Endometrial microvascular endothelial cells (primary cell): ENCODE results near the gene MAPK14. TPM values are rescaled to one million over a fixed set of nuclear protein-coding genes. Genes with fewer than 3 reads are reported as not detected.
"Not testable (repeated sequence)": the region's sequence is repeated elsewhere in the genome, so short reads cannot be mapped to it uniquely, and the experiment has no call there.

ENCODE experiments used
- in situ Hi-C: cut with HindIII; loops from 2 replicates; pipeline ENCODE4 v1.10.0; 2017; ENCODE audit warnings: low sequenced_read_pairs, low pct_unique_long_range_greater_than_20kb; ENCODE audit errors: inconsistent ontology term
- total RNA-seq: library from RNA; depleted of rRNA; stranded (reverse); fragments of >200 nt; gene quantifications from one replicate; pipeline ENCODE4 v1.2.3, GENCODE V29; 2015; ENCODE audit errors: inconsistent ontology term

MAPK14 gene
- total RNA-seq, 1 donor from 2014 or later = 51.5 TPM

DNA sequence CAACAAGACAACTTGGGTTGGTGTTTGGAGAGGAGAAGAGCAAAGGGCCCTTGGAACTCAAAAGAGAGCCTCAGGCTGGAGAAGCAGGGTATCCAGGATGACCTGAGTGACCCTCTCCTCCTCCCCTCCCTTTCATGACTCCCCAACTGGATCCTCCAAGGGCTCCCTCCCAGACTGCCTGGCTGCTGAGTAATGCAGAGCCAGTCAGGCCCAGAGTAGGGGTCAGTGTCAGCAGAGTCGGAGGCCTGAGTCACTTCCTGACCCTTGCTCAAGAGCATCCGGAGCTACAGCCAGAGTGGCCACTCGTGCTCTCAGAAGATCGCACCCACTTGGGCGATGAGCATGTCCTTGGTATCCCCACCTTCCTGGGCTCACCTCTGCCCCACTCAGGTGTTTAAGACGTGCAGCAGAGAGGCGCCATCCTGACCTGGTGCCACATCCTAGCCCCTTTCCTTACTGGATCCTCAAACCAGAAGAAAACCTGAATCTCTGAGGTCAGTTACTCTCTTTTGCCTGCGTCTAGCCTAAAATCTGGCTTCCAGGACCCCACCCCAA is 99.9 kb downstream of the MAPK14 start:
- in situ Hi-C loops = no loop called here

DNA sequence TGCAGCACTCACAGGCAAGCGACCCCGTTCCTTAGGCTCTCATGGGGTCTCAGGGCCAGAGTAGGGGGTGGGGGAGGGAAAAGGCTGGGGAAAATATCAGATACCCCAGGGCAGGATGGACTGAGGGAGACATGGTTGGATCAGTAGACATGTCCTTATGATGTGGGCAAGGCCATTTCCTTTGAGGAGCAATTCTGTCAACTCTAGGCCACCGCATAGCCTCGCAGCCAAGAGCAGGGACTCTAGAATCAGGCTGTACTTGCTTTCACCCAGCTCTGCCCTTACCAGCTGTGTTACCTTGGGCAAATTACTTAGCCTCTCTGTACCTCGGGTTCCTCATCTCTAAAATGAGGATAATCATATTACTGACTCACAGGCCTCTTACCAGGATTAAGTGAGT is 100.5 kb downstream of the MAPK14 start:
- in situ Hi-C loops = no loop called here

DNA sequence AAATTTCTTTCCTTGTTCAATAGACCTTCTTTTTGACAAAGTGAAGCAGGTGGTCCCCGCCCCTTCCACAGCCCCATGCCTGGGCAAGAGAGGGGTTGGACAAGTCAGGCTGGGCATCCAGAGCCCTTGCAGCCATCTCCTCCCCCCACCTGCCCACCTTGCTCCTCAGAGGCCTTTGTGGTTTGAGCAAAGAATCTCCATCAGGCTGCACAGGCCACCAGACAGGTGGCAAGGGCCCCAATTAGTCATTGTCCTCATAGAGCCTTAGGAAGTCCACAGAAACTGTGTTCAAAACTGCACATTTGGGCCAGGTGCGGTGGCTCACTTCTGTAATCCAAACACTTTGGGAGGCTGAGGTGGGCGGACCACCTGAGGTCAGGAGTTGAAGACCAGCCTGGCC is 101.2 kb downstream of the MAPK14 start:
- in situ Hi-C loops = no loop called here

DNA sequence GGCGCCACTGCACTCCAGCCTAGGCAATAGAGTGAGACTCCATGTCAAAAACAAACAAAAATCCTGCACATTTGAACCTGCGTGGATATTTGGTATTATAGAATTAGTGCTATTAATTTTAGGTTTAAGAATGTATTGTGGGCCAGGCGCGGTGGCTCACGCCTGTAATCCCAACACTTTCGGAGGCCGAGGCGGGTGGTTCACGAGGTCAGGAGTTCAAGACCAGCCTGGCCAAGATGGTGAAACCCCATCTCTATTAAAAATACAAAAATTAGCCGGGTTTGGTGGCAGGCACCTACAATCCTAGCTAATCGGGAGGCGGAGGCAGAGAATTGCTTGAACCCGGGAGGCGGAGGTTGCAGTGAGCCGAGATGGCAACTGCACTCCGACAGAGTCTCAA is 101.7 kb downstream of the MAPK14 start:
- in situ Hi-C loops = not testable (repeated sequence)

DNA sequence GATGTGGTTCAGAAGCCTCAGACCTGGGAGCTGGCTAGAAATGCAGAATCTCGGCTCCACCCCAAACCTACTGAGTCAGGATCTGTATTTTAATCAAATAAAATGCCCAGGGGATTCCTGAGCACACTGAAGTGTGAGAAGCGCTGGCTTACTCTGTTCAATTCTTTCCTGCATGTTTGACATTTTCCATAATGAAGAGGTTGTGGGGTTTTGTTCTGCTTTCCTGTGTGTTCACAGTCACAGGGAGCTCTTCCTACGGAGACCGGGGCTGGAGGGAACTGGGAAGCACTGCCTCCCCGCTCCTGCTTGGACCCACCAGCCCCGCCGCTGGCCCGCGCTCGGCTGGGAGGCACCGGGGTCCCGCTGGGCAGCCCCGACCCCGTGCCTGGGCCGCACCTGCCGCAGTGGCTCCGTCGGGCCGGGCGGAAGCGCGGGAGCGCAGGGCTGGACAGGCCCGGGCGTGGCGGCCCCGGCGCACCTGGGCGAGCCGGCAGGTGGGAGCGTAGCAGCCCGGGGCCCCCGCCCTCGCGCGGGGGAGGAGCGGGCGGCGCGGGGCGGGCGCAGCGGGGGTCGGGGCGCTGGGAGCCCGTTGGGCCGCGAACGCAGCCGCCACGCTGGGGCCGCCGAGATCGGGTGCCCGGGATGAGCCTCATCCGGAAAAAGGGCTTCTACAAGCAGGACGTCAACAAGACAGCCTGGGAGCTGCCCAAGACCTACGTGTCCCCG is 102.5 kb downstream of the MAPK14 start, which contains the start of gene MAPK13:
MAPK13 (plus strand) TSS at position 573 of the 726 bp plus-strand sequence; CDS start at position 643, 70 bp downstream.
- in situ Hi-C loops = no loop called here

DNA sequence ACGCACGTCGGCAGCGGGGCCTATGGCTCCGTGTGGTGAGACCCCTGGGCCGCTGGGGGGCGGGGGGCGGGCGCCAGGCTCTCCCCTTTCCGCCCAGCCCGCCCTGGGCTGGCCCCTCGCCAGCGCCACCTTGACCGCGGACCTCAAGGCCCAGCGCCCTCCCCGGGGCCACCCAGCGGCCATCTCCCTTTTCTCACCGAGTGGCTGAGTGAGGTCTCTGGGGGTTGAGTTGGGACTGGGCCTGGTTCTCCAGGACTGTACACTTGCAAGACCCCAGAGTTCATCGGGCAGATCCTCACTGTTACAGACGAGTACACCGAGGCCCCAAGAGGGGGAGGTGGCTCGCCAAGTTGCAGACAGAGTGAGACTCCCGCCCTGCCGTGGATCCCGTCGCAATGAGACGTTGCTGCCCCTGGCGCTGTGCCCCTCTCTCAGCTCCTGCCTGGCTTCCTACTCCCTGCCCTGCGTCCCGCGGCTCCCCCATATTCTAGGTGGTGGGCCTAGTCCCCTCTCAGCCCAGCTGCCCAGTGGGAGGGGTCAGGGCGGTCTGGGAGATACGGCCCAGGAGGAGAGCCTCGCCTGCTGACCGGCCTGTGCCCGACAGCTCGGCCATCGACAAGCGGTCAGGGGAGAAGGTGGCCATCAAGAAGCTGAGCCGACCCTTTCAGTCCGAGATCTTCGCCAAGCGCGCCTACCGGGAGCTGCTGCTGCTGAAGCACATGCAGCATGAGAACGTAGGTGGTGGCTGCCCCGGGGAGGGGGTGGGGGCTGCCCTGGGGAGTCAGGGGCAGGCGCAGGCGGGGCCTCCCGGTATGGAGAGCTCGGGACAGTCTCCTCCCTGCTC is 103.3 kb downstream of the MAPK14 start:
- in situ Hi-C loops = no loop called here

DNA sequence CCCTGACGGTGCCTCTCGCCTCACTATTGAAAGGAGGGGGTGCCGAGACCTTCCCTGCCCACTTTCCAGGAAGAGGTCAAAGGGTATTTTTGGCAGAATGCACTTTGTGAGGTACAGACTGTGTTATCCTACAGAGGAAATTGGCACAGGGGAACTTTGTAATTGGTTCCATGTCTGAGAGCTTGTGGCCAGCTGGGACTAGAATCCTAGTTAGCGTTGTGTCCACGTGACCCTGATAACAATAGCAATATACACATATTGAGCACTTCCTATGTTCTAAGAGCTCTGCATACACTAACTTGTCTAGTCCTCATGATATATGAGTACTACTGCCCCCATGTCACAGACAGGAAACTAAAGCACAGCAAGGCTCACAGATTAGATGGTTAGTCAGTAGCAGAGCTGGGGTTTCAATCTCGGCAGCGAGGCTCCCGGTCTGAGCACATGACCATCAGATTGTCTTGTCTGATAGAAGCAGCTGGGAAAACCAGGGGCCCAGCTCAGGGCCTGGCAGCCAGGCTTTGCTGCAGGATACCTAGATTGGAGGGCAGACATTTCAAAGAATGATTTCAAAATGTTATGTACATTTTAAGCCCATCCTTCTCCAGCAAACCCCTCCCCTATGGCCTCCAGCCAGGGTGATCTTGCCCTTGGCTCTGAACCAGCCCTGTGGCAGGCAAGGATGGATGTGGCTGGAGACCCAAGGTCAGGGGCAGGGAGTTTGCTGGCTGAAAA is 104.1 kb downstream of the MAPK14 start:
- in situ Hi-C loops = no loop called here

DNA sequence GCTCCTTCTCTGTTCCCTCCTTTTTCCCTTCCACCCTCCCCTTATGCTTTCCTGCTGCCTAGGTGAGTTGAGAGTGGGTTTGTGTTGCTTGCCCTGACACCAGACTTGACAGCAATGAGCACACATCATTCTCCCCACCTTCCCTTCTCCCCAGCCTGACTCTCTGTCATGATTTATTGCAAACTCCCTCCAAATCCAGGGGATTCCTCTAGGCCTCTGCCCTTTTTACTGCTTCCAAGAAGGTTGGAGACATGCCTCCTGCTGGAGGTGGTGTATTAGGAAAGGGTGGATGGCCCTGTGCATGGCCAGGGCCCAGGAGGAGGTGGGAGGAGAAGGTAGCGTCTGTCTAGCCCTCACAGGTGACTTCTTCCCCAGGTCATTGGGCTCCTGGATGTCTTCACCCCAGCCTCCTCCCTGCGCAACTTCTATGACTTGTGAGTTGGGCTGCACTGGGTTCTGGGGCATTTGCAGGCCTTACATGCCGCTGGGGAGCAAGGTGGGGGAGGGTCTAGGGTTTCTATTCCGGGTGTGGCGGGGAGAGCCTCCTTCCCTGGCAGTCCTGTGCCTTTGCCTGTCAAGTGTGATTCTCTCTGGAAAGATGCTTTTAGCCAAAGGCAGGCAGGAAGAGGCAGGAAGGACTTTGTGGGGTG is 104.8 kb downstream of the MAPK14 start:
- in situ Hi-C loops = no loop called here

DNA sequence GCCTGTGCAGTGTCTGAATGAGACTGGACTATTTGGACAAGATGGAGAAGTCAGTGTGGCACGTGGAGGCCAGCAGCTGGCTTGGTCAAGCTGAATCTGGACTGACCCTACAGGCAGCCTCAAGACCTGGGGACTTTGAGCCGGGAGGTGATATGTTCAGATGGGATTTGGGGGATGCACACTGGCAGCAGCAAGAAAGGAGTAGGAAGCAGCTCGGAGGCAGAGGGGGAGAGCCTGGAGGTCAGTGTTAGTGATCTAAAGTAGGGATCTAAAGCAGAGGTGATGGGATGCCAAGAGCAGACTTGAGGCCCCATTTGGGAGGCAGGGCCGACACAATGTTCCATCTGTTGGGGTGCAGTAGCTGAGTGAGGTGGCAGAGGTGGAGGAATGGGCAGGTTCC is 105.5 kb downstream of the MAPK14 start:
- in situ Hi-C loops = no loop called here

DNA sequence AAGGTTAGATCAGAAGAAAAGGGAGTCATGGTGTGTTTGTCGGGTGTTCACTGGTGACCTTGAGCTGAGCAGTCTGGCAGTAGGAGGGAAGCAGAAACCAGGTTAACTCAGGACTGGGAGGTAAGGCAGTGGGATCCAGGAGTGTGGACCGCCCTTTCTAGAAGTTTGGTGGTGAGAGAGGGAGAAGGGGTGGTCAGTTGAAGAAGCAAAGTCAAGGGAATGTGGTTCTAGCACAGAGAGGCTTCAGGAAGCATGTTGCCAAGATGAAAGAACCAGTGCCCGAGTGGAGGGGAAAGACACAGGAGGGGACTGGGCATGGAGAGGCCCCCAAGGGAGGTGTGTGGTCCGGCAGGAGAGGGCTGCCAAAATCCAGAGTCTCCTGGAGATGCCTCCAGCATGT is 106.3 kb downstream of the MAPK14 start:
- in situ Hi-C loops = no loop called here

DNA sequence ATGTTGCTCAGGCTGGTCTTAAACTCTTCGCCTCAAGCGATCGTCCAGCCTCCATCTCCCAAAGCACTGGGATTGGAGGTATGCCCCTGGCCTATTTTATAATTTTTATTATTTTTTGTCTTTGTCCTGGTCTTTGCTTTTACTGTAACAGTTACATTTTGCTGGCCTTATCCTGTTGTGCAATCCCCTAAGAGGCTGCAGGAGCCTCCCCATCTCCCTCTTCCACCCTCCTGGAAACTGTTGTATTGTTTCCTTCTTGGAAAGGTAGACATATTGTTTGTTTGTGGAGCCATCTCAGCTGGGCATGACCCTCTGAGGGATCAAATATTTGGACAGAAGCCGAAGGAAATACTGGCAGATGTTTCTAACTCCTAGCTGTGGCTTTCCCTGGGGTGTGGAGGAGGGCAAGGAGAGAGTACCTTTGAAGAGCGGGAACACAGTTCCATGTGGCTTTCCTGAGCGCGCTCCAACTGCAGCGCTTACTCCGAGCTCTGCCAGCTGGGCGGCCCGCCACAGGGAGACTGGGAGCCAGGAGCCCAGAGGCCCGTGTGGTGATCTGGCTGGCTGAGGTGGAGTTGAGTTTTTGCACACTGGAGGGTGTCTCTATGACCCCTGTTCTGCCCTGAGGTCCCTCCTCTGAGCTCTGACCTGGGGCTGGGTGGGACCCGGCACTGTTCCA is 107.6 kb downstream of the MAPK14 start:
- in situ Hi-C loops = no loop called here

DNA sequence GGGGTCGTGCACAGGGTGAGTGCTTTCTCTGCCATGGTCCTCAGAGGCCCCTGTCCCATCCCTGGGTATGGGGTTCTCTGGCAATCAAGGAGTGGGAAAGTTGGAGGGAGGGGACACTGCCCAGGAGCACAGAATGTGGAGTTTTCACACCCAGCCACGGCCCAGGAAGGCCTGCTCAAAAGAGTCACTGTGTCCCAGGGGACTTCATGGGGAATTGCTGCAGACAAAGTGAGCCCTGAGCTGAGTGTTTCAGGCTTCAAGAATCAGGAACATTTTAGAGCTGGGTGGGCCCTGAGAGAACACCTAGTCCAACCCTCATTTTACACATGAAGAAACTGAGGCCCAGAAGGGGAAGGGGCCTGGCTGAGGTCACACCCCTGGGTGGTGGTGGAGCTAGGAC is 108.4 kb downstream of the MAPK14 start:
- in situ Hi-C loops = no loop called here

DNA sequence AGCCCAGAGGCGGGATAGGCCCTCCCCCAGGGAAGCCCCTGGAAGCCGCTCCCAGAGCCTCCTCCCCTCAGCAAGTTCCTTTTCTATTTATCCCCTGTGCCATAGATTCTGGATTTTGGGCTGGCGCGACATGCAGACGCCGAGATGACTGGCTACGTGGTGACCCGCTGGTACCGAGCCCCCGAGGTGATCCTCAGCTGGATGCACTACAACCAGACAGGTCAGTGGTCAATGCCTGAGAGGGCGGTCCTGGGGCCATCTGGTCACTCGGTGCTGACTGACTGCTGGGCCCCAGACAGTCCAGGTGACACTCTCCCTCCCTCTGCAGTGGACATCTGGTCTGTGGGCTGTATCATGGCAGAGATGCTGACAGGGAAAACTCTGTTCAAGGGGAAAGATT is 108.9 kb downstream of the MAPK14 start:
- in situ Hi-C loops = no loop called here

DNA sequence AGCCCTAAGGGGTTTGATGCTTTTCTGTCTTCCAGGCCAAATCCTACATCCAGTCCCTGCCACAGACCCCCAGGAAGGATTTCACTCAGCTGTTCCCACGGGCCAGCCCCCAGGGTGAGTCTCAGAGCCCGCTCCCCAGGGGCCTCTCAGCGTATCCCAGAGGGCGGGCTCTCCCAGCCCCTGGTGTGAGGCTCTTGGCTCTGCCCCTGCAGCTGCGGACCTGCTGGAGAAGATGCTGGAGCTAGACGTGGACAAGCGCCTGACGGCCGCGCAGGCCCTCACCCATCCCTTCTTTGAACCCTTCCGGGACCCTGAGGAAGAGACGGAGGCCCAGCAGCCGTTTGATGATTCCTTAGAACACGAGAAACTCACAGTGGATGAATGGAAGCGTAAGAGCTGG is 111.1 kb downstream of the MAPK14 start:
- in situ Hi-C loops = no loop called here

DNA sequence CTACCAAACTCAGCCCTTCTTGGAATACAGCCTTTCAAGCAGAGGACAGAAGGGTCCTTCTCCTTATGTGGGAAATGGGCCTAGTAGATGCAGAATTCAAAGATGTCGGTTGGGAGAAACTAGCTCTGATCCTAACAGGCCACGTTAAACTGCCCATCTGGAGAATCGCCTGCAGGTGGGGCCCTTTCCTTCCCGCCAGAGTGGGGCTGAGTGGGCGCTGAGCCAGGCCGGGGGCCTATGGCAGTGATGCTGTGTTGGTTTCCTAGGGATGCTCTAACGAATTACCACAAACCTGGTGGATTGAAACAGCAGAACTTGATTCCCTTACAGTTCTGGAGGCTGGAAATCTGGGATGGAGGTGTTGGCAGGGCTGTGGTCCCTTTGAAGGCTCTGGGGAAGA is 111.8 kb downstream of the MAPK14 start:
- in situ Hi-C loops = no loop called here

DNA sequence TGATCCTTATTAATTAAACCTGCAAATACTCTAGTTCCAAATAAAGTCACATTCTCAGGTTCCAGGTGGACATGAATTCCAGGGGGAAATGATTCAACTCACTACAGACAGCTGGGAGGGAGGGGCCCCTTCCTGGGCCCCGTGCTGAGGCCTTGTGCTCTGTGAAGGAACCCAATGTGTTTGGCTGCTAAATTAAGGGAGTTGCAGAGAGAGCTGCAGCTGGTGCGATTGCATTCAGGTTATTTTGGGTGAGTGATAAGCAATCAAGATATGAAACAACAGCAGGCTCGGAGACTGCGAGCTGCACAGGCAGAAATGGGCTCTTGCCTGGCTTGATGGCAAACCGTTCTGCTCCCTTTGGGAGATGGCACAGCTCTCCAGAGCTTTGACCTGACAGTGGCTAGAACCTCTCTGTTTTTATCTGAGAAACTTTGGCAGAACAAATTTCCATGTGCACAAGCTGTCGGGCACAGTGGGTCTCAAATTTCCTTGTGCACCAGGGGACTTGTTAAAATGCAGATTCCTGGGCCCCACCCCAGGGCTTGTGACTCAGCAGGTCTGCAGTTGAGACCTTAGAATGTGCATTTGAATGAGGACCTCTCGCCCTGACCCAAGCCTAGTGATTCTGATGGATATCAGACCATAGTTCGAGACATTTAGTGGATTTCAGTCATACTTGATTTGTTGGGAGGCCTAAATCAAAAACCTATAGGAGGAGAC is 112.5 kb downstream of the MAPK14 start:
- in situ Hi-C loops = no loop called here

DNA sequence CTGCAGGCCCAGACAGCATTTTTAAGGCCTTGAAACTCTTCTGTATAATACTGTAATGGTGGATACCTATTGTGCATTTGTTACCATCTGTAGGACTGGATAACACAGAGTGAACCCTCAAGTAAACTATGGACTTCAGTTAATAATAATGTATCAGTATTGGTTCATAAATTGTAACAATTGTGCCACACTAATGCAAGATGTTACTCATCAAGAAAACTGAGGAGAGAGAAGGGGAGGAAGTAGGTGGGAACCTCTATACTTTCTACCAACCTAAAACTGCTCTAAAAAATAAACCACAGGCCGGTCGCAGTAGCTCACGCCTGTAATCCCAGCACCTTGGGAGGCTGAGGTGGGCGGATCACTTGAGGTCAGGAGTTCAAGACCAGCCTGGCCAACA is 113.5 kb downstream of the MAPK14 start:
- in situ Hi-C loops = no loop called here

DNA sequence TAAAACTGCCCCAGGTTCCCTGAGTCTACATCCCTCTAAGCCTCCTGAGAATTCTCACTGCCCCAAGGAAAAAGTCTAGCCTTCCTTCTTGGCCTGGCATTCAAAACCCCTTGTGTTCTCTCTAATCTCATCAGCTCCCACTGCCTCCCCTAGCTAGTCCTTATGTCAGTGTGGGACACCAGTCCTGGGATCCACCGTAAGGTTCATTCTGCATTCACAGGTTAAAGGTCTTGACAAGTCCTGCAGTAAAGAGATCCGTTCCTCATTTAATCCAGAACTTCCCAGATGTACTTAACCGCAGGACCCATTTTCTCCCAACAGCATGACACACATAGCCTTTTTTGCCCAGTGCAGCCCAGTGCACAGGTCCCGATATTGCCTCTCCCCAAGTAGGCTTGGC is 114.4 kb downstream of the MAPK14 start:
- in situ Hi-C loops = no loop called here
